NCI-H146 treated with DMSO at 0.1 percent for 48 hours (cell line): ENCODE results near the gene CCDC71.
A peak's percentile ranks its signal among the peaks of the same experiment; 100 is the strongest.

Experiments used
- DNase-seq: peaks from one replicate; lab custom pipeline; 2025; ENCODE audit not compliant: unreplicated experiment; lab: John Stamatoyannopoulos, UW

Gene CCDC71

GRCh38 chr3:49171119-49171774 lies 5.1 kb upstream of the CCDC71 start, which contains the start of gene KLHDC8B:
Gene KLHDC8B, plus strand, starts transcription at chr3:49171598. Its CDS starts 1,172 bp downstream, at chr3:49172770.
- peak; percentile 22 for DNase-seq

- no peak for DNase-seq
Observed at GRCh38 chr3:49170744-49171118, 4.6 kb upstream of the CCDC71 start.

GRCh38 chr3:49166752-49167556 lies 823 bp upstream of the CCDC71 start:
- no peak for DNase-seq

GRCh38 chr3:49164983-49165720 lies 979 bp downstream of the CCDC71 start:
- DNase-seq = no peak

GRCh38 chr3:49163609-49164008 lies 2.5 kb downstream of the CCDC71 start:
- no peak for DNase-seq

GRCh38 chr3:49162751-49163419 lies 3.2 kb downstream of the CCDC71 start:
- DNase-seq = no peak

- no peak for DNase-seq
Observed at GRCh38 chr3:49161808-49162530, 4.2 kb downstream of the CCDC71 start.

GRCh38 chr3:49161197-49161596 lies 4.9 kb downstream of the CCDC71 start:
- DNase-seq = no peak

- no peak for DNase-seq
Observed at GRCh38 chr3:49158792-49159191, 7.3 kb downstream of the CCDC71 start.

GRCh38 chr3:49158103-49158709 lies 7.9 kb downstream of the CCDC71 start:
- no peak for DNase-seq

- no peak for DNase-seq
Observed at GRCh38 chr3:49157289-49157688, 8.8 kb downstream of the CCDC71 start.

- DNase-seq = no peak
Observed at GRCh38 chr3:49153349-49153912, 12.7 kb downstream of the CCDC71 start.

GRCh38 chr3:49151610-49152009 lies 14.5 kb downstream of the CCDC71 start:
- no peak for DNase-seq

GRCh38 chr3:49148159-49148558 lies 18.0 kb downstream of the CCDC71 start:
- DNase-seq = no peak

GRCh38 chr3:49140080-49140479 lies 26.1 kb downstream of the CCDC71 start:
- no peak for DNase-seq

- DNase-seq = no peak
Observed at GRCh38 chr3:49135499-49135898, 30.6 kb downstream of the CCDC71 start.

- DNase-seq = no peak
Observed at GRCh38 chr3:49134471-49135265, 31.5 kb downstream of the CCDC71 start.

GRCh38 chr3:49133226-49133951 lies 32.7 kb downstream of the CCDC71 start:
- peak; percentile 26 for DNase-seq
